GM21360 (cell line): ENCODE measurements around the gene MCCC2.
"Not testable (repeated sequence)": the region's sequence is repeated elsewhere in the genome, so short reads cannot be mapped to it uniquely, and the experiment has no call there.

ENCODE experiments used
- ATAC-seq: cut with Tn5 transposase; IDR thresholded peaks from one replicate; pipeline ENCODE4 v1.9.1; 2021; ENCODE audit warnings: mild to moderate bottlenecking, moderate library complexity; ENCODE audit not compliant: unreplicated experiment

Gene MCCC2

DNA sequence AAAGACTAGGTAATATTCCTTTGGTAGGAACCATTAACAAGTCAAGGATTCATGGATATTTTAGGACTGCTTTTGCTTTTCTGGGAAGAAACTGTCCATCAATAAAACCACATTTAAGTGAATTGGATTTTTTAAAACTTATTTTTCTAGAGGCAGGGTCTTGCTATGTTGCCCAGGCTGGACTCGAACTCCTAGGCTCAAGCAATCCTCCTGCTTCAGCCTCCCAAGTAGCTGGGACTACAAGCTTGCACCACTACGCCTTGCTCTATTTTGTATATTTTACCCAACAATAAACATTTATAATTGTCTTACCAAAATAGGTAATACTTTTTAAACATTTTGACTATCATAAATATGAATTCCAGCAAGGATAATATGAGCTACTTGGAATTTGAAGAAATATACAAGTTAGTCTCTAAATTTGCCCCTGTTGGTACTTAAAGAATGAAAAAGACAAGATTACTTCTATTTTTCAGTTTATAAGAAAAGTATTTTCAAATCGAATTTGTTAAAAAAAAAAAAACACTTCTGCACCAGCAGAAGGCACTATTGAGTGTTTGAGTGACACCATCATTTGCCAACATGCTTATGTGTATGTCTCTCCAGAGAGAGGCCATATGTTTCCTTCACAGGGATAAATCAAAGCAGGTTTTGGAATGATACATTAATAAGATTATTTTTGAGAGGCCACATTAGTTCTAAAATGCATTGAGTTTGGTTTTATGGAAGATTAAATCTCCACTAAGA, 71.9 kb downstream of the MCCC2 start:
- ATAC-seq, result no peak

DNA sequence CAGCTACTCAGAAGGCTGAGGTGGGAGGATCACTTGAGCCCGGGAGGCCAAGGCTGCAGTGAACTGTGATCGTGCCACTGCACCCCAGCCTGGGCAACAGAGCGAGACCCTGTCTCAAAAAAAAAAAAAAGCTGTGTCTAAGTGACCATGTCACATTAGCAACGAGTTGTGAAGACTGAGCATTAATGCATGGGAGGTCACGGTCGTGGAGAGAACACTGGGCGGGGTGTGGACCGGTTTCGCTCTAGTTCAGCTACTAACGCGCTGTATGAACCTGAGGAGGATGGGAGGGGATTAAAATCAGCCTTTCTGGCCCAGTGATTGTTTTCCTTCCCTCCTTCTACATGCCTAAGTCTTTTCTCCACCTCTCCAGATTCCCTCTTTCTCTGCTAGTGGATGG, 75.2 kb downstream of the MCCC2 start:
- ATAC-seq, result no peak

DNA sequence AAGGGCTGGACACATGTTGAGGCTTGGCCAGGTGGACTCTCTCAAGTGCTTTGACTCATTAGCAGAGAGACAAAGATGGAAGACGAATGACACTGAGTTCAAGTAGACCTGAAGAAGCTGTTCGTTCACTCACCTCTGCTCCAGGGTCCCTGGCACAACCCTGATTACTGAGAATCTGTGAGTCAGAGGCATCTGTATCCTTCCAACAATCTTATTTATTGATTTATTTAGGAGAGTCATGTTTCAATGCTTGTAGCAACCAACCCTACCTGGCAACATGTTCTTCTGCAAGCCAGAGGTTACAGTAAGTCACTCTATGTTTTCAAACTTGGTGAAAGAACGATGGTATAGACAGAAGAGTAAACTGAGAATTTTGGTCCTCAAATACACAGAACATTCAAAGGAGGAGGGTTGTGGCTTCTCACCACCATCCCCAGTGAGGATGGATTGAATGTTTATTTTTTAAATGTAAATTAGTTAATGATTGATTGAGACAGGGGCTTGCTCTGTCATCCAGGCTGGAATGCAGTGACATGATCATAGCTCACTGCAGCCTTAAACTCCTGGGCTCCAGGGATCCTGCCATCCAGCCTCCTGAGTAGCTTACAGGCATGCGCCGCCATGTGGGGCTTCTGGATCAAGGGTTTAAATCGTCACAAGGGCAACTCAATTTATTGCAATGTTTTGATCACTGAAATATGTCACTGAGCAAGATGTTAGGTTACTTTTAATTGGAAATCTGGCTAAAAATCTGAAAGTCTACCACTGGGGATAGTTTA, 76.2 kb downstream of the MCCC2 start:
- no peak for ATAC-seq

DNA sequence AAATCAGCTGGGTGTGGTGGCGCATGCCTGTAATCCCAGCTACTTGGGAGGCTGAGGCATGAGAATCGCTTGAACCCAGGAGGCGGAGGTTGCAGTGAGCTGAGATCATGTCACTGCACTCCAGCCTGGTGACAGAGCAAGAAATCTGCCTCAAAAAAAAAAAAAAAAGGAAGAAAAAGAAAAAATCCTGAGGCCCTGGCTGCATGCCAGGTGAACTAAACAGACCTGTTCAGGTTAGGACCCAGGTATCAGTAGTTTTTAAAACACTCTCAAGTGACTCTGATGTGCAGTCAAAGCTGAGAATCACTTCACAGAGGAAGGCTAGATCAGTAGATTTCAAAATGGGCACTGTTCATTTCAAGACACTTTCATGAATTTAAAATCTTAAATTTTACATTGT, 77.5 kb downstream of the MCCC2 start:
- ATAC-seq, result not testable (repeated sequence)

DNA sequence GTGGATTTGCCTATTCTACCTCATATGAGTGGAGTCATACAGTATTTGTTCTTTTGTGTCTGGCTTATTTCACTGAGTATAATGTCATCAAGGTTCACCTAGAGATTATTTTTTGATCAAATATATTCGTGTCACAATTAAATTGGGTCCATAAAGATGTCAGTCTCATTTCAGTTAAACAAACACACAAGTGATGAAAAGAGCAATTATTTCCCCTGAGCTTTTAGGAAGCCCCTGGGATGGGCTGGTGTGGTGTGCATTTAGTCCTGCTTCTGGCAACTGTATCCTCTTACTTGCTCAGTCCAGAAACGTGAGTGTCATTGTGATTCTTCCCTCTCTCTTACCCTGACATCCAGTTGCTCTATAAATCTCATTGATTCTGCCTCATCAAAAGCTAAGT, 79.2 kb downstream of the MCCC2 start:
- ATAC-seq, result no peak

DNA sequence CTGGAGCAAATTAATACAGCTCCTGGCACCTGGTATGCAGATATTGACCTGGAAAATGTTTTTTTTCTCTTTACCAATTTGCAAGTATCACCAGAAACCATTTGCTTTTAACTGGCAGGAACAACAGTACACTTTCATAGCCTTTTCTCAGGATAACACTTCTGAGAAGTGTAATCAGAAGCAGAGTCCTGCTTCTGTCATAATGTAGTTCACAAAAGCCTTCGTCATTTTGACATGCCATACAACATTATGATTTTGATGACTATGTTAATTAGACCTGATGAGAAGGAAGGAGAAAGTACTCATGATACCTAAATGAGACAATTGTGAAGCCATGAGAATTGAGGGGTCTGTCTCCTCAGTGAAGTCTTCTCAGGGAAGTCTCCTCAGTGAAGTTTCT, 90.8 kb downstream of the MCCC2 start:
- ATAC-seq, result no peak

DNA sequence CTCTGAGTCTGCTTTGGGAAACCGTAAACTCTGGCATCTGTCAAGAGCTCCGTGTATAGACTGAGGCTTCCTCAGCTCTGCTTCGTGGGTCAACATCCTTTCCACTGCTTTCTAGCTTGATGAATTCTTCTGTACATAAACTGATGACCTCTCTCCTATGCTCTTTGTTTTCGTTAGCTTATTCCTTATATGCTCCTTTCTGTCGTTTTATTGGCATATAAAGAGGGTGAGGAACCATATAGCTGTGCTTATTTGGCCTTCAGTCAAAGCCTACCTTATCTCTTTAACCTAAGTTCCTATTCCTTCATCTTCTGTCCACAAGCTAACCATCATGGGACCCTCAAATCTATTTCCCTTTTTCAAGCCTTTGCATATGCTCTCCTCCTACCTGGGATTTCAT, 92.6 kb downstream of the MCCC2 start:
- no peak for ATAC-seq

DNA sequence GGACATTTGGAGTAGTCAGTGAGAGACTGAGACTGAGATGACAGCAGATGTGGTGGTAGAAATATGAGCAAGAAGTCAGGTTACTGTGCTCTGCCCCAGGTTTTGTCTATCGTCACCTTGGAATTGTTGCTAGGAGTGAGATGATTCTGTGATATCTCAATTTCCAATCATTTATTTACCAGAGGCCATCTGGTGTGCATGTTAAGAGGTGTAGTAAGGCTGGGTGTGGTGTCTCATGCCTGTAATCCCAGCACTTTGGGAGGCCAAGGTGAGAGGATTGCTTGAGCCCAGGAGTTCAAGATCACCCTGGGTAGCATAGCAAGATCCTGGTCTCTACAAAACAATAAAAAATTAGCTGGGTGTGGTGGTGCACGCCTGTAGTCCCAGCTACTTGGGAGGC, 93.4 kb downstream of the MCCC2 start:
- no peak for ATAC-seq

DNA sequence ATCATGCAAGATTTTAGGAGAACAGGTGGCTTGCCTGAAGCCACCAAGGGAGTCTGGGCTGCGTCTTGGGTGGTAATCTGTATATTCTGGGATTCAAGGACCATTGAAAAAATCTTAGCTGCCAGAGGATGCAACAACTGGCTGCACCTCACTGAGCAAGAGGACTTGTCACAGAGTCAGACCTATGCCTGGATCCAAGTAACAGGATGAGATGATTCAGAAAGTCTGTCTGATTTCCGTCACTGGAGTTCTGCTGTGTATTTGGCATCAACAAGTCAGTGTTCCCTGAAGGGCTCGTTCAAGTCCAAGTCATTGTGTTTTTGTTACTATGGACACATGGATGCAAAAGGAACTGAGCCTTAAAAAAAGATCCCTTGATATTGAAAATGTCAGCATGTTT, 94.2 kb downstream of the MCCC2 start:
- no peak for ATAC-seq

DNA sequence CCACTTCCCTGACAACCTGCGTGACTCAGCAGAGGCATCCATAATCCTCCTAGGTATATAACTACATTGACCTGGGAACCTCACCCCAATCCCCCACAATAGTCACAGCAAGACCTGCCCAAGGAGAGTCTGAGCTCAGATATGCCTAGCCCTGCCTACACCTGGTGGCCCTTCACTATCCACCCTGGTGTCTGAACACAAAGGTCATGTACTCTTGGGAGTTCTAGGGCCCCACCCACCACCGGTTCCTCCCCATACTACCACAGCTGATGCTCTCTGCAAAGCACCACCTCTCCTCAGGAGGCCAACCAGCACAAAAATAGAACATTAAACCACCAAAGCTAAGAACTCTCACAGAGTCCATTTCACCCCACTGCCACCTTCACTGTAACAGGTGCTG, 97.2 kb downstream of the MCCC2 start:
- ATAC-seq, result no peak

DNA sequence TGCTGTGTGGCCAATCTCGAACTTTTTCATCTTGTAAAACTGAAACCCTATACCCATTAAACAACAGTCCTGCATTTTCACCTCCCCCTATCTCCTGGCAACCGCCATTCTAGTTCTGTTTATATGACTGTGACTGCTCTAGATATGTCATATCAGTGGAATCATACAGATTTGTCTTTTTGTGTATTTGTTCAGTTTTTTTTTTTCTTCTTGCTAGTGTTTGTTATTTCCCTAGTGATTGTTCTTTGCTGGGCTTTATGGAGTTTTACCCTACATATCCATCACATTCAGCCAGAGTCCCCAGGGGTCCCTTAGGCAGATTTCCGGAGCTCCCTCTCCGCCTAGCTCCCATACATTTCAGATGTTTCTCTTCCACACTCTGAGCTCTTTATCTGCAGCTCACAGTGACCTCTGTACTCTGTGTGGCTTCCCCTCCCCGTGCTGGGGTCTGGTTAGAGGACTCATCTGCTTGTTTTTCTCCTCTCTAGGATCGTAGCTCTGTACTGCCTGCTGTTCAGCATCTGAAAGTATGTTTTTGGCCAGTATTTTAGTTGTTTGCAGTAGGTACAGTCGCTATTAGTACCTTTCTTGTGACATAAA, 106.8 kb downstream of the MCCC2 start:
- ATAC-seq, result no peak

DNA sequence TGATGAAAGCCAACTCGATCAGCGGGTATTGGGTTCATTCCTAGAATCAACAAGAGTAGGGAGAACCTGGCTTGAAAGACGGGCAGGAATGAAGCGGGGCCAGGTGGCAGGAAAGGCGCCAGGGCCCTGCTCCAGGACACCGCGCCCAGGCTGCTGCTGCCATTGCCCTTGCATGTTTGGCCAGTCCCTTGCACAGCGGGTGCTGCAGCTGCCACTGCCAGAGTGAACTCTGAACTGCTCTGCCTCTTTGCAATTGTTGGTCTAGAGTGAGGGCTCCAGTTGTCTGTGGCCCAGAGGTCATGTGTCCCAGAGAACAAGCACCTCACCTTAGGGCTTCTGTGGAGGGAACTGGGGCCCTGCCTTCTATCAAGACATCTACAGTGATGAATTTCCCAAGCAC, 107.9 kb downstream of the MCCC2 start:
- ATAC-seq, result no peak

DNA sequence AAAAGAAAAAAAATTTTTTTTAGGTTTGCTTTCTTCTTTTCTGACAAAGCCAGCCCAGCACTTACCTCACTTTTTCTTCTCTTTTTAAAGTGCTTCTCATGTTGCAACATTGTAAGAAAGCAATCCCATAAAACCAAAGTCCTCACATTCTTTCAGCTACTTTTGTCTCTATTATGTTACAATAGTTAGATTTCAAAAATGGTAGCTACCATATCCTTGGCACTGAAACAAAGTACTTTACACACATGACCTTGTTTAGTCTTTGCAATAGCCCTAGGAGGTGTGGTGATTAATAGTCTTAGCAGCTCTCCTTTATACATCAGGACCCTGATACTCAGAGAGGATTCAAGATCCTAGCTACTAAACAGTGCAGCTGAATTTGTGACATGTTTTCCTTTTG, 108.5 kb downstream of the MCCC2 start:
- ATAC-seq, result no peak

DNA sequence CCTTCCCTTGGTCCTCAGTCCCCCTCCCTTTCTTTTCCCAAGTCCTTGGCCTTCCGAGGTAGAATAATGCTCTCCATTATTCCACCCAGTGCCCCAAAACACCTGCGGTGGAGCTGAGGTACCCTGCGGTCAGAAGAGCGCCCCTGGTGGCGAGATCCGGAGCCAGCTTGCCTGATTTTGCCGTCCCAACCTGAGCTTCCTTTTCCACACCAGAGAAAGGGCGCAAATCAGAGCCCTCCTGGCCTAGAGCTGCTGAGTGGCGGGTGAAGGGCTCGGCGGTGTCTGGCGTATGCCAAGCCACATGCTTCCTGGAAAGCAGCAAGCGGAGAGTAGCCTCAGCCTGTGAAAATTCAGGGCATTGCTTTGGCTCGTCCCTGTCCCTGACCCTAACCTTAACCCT, 110.8 kb downstream of the MCCC2 start:
- ATAC-seq, result no peak

DNA sequence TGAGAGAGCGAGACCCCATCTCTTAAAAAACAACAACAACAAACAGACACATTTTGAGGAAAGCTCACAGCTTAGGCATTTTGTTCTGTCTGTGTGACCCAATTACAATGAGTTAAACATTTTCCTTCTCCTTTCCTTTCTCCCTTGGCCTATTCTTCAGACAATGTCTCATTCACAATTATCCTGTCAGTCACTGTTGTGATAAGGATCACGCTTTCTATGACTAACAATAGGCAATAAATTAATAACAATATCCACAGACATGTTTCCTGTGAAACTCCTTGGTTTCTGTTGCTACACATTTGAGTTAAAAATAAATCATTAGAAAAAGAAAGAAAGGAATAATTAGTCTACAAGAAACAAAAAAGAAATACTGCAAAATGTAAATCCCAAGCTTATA, 112.1 kb downstream of the MCCC2 start:
- no peak for ATAC-seq

DNA sequence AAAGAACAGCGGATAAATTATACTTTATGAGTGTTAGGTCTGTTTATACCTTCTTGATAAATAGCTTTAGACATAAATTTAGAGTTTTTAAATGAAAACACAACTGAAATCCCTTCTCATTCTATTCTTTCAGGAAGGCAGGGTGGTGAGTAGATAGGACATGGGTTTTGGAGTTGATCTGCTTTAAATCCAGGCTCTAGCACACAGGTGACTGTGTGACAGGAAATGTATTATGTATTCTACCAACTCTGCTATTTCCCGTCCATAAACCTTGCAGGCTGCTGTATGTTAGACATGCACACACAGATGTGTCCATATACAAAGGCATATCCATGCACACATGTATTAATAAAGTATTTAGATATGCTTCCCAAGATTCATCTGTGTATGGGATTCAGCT, 112.6 kb downstream of the MCCC2 start:
- no peak for ATAC-seq

DNA sequence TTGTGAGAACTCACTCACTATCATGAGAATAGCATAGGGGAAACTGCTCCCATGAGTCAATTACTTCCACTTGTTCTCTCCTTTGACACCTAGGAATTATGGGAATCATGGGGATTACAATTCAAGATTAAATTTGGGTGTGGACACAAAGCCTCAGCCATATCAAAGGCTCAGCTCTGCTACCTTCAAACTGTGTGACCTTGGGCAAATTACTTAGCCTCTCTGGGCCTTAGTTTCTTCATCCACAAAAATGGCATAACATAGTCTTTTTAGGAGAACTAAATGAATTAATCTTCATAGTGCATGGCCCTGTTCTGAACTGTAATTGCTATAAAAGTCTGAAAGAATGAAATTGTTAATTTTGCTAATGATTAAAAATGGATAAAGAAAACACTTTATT, 113.7 kb downstream of the MCCC2 start:
- no peak for ATAC-seq

DNA sequence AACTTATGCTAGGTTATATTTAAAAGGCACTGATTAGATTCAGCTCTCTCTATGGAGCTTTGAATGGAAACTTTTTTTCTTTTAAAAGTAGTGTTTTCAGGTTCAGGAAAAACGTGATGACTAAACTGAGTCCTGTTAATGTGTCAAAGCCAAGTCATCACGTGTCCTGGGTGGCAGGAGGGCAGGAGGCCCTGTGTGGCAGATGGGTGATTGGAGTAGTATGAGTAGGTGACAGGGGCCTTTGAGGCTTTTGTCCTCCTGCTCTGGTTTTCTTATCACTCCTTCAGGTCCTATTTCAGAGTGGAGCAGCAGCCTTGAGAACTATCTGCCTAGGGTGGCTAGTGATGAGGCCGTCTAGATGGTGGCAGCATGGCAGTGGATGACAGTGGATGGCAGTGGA, 114.3 kb downstream of the MCCC2 start:
- no peak for ATAC-seq

DNA sequence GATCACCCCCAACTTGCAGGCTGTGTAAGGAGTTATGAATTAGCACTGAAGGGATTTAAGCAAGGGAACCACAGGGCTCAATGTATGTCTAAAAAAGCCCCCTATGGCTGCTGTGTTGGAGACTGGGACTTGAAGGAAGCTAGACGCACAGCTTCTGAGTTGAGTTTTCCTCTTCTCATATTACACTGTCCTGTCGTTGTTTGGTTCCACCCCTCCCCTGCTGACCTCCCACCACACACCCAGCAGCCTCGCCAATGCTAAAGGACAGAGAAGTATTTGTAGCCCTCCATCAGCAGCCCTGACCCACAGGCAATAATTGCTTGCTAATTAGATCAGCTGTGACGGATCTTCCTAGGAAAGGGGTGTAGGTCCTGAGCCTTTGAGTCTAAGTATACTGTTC, 116.8 kb downstream of the MCCC2 start:
- no peak for ATAC-seq

DNA sequence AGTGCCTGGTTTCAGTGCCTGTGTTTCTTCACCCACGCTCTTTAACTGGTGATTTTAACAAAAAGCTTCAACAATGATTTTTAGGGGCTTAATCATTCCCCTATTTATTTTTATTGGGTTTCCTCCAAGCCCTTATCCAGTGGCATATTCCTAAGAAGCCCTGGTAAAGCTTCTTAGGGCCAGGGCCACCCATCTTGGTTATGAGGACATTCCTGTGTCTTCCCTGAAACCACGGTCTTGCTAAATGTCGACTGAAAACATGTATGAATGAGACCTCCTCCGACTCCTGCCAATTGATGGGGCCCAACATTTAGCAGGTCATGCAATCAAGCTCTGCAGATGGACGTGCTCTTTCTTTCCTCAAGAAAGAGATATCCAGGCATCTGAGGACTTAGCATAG, 118.3 kb downstream of the MCCC2 start:
- no peak for ATAC-seq

DNA sequence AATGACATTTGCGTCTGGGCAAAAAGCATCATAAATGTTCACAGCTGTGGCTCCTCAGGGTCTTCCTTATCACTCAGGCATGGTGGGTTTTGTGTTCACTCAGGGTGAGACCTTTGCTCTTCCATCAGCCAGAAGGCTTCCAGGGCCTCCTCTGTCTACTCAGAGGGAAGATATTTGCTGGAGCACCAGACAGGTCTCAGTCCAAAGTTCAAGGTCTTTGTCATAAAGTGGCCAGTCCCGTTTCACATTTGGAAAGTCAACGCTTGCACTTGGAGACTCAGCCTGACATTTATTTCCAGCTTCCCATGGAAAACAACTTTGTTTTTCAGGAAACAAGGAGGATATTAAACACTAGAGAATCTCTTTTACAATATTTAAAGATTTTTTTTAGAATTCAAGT, 119.8 kb downstream of the MCCC2 start:
- ATAC-seq, result no peak
